Retinal pigment epithelial cell (primary cell): ENCODE measurements around the gene CA12.

Experiments
- DNase-seq: peaks from one replicate; pipeline ENCODE4 v3.0.0-alpha.2; 2010; ENCODE audit warnings: low read depth
- H3K4me3 ChIP-seq: 2 replicates; pipeline ENCODE4 v1.5.1; 2011; ENCODE audit warnings: mild to moderate bottlenecking, low read length, control low read depth, moderate library complexity
- CTCF ChIP-seq: conservative IDR thresholded peaks from 2 replicates; pipeline ENCODE4 v1.5.1; 2011; ENCODE audit warnings: low read depth, low read length, control low read depth, inconsistent platforms

Gene CA12

DNA sequence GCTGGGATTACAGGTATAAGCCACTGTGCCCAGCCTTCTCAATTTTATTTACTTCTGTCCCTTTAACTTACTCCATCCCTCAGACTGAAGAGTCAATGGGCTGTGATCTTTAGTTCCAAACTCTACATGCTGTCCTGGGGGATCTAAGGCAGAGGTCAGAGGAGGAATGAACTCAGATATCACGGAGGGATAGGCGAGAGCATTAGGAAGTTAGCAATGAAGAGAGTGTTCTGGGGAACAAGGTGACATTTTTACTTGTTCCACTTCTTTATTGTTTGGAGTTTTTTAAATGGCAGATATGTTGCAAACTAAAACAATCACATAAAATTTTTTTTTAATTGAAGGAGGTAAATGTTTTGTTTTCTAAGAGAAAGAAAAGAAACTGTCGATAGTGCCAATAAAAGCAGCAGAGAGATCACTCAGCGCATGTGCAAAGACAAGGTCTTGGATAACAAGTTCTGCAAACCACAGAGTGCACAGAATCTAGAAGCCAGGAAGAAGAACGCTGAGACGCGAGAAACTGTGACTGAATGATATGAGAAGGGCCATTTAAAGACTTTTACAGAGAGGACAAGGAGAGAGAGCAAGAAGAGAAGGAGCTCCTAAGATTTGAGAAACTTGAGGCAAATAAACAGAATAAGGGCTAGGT, 10.8 kb upstream of the CA12 start:
- no peak for DNase-seq
- no peak overlapping the region for H3K4me3 ChIP-seq
- no peak for TF ChIP-seq CTCF

- no peak for TF ChIP-seq CTCF
- no peak for DNase-seq
- no peak overlapping the region for H3K4me3 ChIP-seq
Measured at GRCh38 chr15:63391669-63392360, 10.2 kb upstream of the CA12 start.

DNA sequence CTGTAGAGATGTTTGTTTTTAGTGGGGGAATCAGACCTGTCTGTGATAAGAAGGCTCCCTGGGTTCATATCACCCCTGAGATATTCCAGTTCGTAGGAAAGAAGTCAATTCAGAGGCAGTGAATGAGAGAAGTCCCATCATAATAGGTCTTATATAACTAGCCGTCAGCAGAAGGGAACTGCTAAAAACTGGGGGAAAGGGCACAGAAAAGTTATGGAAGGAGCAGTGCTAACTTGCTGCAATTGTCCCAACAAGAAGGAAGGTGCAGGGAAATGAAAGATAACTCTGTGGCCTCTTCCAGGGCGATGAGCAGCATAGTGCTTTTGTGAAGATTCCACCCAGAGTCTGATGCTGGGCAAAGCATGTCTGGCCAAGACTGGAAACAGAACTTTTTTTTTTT, 9.0 kb upstream of the CA12 start:
- TF ChIP-seq CTCF = no peak
- no peak for DNase-seq
- H3K4me3 ChIP-seq = no peak overlapping the region

DNA sequence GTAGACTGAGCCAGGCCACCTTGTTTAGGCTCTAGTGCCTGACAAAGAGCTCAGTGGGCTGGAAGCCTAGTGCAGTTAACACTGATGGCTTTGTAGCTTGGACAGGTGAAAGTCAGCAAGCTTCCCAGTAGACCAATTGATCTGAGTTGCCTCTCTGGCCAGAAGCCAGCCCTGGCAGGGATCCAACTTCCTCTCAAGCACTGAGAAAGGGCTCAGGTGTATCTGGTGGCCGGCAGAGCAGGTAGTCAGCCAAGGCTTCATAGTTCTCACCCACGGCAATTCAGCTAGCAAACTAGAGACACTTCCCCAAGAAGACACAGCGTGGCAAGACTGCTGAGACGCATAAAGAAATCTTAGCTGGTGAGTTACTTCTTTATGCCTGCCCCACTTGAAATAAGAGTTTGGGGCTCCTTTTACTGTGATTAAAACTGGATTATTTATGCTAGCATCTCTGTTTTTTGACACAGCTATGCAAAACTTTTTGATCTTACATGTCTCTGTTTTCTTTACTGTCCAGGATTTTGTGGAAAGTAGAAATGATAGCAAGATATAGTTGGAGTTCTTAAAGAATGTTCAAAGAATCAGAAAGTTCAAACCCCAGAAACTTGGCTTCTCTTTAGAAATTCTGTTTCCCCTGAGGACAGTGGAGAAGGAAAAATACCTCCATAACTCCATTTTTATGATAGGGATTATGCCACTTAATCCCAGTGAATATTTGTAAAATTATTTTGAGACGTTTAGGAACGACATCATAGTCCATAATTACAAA, 8.4 kb upstream of the CA12 start:
- no peak for DNase-seq
- H3K4me3 ChIP-seq = no peak overlapping the region
- no peak for TF ChIP-seq CTCF

- TF ChIP-seq CTCF = no peak
- DNase-seq = no peak
Measured at GRCh38 chr15:63388511-63388910, 6.9 kb upstream of the CA12 start.

GRCh38 chr15:63387748-63388493, 6.3 kb upstream of the CA12 start:
- peak; percentile 60 for DNase-seq
- H3K4me3 ChIP-seq = no peak overlapping the region
- no peak for TF ChIP-seq CTCF

More at GRCh38 chr15:63388511-63388910, 6.9 kb upstream of the CA12 start:
- H3K4me3 ChIP-seq = no peak overlapping the region
